ENCODE data around the gene COA3. TPM values are rescaled to one million over a fixed set of nuclear protein-coding genes. Genes with fewer than 3 reads are reported as not detected.

COA3 gene
- total RNA-seq, result 54.0 and 83.3 TPM in 2 replicates

- peak; percentile 84 to 90 for DNase-seq (ENCODE audit: low read depth in 2 of 2)
These were observed at the start of gene COA3, which contains the start of gene CNTD1 for GRCh38 chr17:42798383-42799380. Gene COA3 (minus strand): TSS chr17:42798704. CDS start chr17:42798681, 23 bp downstream. Gene CNTD1 (plus strand): TSS chr17:42798861. CDS start chr17:42799068, 207 bp downstream.

- no peak for DNase-seq (ENCODE audit: low read depth in 2 of 2)
These were observed 49.6 kb upstream of the COA3 start for GRCh38 chr17:42848093-42848492.

- no peak for DNase-seq (ENCODE audit: low read depth in 2 of 2)
These were observed 48.2 kb upstream of the COA3 start for GRCh38 chr17:42846594-42847280.

- DNase-seq (ENCODE audit: low read depth in 2 of 2), result no peak
These were observed 47.6 kb upstream of the COA3 start for GRCh38 chr17:42845918-42846593.

- no peak for DNase-seq (ENCODE audit: low read depth in 2 of 2)
These were observed 47.0 kb upstream of the COA3 start for GRCh38 chr17:42845556-42845917.

- no peak for DNase-seq (ENCODE audit: low read depth in 2 of 2)
These were observed 46.5 kb upstream of the COA3 start for GRCh38 chr17:42844761-42845555.

GRCh38 chr17:42844271-42844670 lies 45.8 kb upstream of the COA3 start, which contains the start of gene AOC2:
Gene AOC2 (plus strand): TSS chr17:42844580. CDS start chr17:42844627, 47 bp downstream.
- DNase-seq (ENCODE audit: low read depth in 2 of 2), result peak in 1 of 2 donors; percentile 19

GRCh38 chr17:42843358-42843934 lies 44.9 kb upstream of the COA3 start:
- DNase-seq (ENCODE audit: low read depth in 2 of 2), result peak; percentile 82 to 83

GRCh38 chr17:42841975-42842685 lies 43.6 kb upstream of the COA3 start:
- DNase-seq (ENCODE audit: low read depth in 2 of 2), result no peak

- DNase-seq (ENCODE audit: low read depth in 2 of 2), result no peak
These were observed 37.2 kb upstream of the COA3 start for GRCh38 chr17:42835732-42836131.

- DNase-seq (ENCODE audit: low read depth in 2 of 2), result no peak
These were observed 35.4 kb upstream of the COA3 start for GRCh38 chr17:42833767-42834422.

GRCh38 chr17:42832934-42833766 lies 34.6 kb upstream of the COA3 start, which contains the start of gene PSME3:
Gene PSME3 (plus strand): TSS chr17:42833397. CDS start chr17:42833632, 235 bp downstream.
- peak; percentile 91 for DNase-seq (ENCODE audit: low read depth in 2 of 2)

GRCh38 chr17:42832213-42832933 lies 33.9 kb upstream of the COA3 start:
- no peak for DNase-seq (ENCODE audit: low read depth in 2 of 2)

GRCh38 chr17:42830971-42831370 lies 32.5 kb upstream of the COA3 start:
- DNase-seq (ENCODE audit: low read depth in 2 of 2), result no peak

- DNase-seq (ENCODE audit: low read depth in 2 of 2), result no peak
These were observed 29.0 kb upstream of the COA3 start for GRCh38 chr17:42827472-42827871.

GRCh38 chr17:42821176-42821575 lies 22.7 kb upstream of the COA3 start:
- DNase-seq (ENCODE audit: low read depth in 2 of 2), result no peak

- peak; percentile 80 for DNase-seq (ENCODE audit: low read depth in 2 of 2)
These were observed 21.5 kb upstream of the COA3 start for GRCh38 chr17:42819939-42820535.

Data from lung microvascular endothelial cell (primary cell).